ENCODE data around the gene SIRPD.

SIRPD gene

DNA sequence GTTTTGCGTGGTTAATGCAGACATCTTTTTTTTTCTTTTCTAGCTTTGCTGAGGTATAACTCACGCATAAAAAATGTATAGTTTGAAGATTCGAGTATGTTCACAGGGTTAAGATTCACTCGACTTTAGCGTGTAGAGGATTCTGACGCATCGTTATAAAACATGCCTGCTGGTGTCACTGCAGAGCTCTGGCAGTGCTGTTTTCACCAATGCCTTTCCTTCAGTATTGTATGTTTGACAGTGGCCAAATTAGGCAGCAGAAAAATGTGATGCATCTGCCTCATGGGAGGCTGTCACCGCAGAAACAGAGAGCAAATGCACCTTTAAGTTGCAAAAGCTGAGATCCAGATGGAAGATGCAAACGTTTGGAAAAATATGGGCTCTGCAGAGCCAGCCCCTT is 48.3 kb downstream of the SIRPD start:
- H3K27ac ChIP-seq: no peak overlapping the region
- no peak for DNase-seq
- H3K36me3 ChIP-seq: no peaks in the 10 kb centered on the region
- TF ChIP-seq, protein P1, sequence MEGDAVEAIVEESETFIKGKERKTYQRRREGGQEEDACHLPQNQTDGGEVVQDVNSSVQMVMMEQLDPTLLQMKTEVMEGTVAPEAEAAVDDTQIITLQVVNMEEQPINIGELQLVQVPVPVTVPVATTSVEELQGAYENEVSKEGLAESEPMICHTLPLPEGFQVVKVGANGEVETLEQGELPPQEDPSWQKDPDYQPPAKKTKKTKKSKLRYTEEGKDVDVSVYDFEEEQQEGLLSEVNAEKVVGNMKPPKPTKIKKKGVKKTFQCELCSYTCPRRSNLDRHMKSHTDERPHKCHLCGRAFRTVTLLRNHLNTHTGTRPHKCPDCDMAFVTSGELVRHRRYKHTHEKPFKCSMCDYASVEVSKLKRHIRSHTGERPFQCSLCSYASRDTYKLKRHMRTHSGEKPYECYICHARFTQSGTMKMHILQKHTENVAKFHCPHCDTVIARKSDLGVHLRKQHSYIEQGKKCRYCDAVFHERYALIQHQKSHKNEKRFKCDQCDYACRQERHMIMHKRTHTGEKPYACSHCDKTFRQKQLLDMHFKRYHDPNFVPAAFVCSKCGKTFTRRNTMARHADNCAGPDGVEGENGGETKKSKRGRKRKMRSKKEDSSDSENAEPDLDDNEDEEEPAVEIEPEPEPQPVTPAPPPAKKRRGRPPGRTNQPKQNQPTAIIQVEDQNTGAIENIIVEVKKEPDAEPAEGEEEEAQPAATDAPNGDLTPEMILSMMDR (IDR thresholded peaks at IDR 0.05; ENCODE audit: low read depth, low read length): no peak
- H3K4me3 ChIP-seq (ENCODE audit: low read depth, low read length): no peak overlapping the region
- H3K27me3 ChIP-seq (ENCODE audit: insufficient read depth, low read depth, severe bottlenecking): peaks cover 24% of the 10 kb centered on the region
- H3K9me3 ChIP-seq (ENCODE audit: severe bottlenecking): no peaks in the 10 kb centered on the region

DNA sequence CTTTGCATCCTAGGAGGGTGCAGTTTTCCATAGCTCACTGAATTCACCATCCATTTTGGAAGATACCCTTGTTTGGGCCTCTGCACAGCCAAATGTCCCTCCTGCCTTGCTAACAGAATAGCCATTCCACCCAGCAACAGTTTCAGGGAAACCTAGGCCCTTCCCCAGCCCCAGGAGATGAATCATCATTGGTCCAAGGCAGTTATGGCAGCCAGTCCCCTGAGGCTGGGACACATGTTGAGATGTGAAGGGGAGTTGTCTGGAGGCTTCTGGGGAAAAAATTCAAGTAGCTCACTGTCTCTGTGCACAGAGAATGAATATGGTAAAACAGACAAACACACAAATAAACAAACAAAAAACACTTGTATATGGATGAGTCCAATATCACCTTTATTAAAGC is 48.9 kb downstream of the SIRPD start:
- Histone ChIP-seq H3K27ac (no peak overlapping the region), H3K4me3 (ENCODE audit: low read depth, low read length) (no peak overlapping the region), H3K36me3 (no peaks in the 10 kb centered on the region), H3K9me3 (ENCODE audit: severe bottlenecking) (no peaks in the 10 kb centered on the region), H3K27me3 (ENCODE audit: insufficient read depth, low read depth, severe bottlenecking) (peaks cover 22% of the 10 kb centered on the region)
- DNase-seq: no peak
- TF ChIP-seq, protein P1 (IDR thresholded peaks at IDR 0.05; ENCODE audit: low read depth, low read length): no peak

DNA sequence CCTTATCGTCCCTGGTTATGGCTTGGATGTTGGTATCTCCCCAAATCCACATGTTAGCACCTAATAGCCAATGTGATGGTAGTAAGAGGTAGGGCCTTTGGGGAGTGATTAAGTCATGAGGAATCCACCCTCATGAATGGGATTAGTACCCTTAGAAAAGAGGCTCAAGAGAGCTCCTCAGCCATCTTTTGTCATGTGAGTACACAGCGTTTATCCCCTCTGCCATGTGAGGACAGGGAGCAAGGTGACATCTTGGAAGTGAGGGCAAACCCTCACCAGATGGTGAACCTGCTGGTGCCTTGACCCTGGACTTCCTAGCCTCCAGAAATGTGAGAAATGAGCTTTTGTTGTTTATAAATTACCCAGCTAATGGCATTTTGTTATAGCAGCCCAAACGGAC is 50.2 kb downstream of the SIRPD start:
- no peaks in the 10 kb centered on the region for H3K36me3 ChIP-seq
- DNase-seq: peak; percentile 66
- peaks cover 10% of the 10 kb centered on the region for H3K27me3 ChIP-seq (ENCODE audit: insufficient read depth, low read depth, severe bottlenecking)
- H3K4me3 ChIP-seq (ENCODE audit: low read depth, low read length): no peak overlapping the region
- TF ChIP-seq, protein P1 (IDR thresholded peaks at IDR 0.05; ENCODE audit: low read depth, low read length): no peak
- H3K27ac ChIP-seq: no peak overlapping the region
- no peaks in the 10 kb centered on the region for H3K9me3 ChIP-seq (ENCODE audit: severe bottlenecking)

DNA sequence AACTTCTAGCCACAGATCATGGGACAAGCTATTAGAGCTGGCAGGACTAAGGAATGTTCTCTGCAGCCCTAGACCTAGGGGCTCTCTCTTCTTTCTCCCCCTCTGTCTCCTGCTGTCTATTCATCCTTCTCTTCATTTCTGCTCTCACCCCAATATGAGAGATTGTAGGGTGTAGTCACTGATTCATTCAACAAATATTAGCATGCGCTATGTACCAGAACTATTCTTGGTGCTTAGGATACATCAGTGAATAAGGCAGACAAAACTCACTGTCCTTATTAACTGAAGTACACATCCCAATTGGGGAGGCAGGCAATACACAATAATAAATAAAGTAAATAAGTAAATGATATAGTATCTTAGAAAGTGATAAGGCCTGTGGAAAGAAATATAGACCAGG is 51.6 kb downstream of the SIRPD start:
- TF ChIP-seq, protein P1 (IDR thresholded peaks at IDR 0.05; ENCODE audit: low read depth, low read length): no peak

DNA sequence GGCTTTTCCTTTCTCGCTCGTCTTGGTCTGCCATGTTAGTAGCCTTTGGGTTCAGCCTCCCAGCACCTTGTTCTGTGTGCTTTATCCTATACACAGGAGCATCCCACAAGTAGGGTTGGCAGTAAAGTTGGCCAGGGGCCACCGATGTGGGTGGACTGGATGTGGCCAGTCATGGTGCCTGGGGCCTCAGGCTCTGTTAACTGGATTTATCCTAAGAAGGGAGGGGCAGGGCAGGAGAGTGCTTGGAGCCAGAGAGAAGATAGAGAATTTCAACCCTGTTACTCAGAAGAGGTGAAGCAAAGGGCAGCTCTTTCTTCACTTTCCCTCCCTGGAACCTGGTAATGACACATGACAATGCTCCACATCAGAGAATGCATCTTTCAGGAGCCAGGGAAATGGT is 52.1 kb downstream of the SIRPD start:
- Histone ChIP-seq H3K27ac (no peak overlapping the region), H3K4me3 (ENCODE audit: low read depth, low read length) (no peak overlapping the region), H3K27me3 (ENCODE audit: insufficient read depth, low read depth, severe bottlenecking) (no peaks in the 10 kb centered on the region), H3K36me3 (no peaks in the 10 kb centered on the region), H3K9me3 (ENCODE audit: severe bottlenecking) (no peaks in the 10 kb centered on the region)
- no peak for DNase-seq
- TF ChIP-seq, protein P1 (IDR thresholded peaks at IDR 0.05; ENCODE audit: low read depth, low read length): no peak

More for the DNA sequence above, 51.6 kb downstream of the SIRPD start:
- no peak overlapping the region for H3K27ac ChIP-seq
- no peaks in the 10 kb centered on the region for H3K9me3 ChIP-seq (ENCODE audit: severe bottlenecking)
- H3K27me3 ChIP-seq (ENCODE audit: insufficient read depth, low read depth, severe bottlenecking): peaks cover 3% of the 10 kb centered on the region
- no peak overlapping the region for H3K4me3 ChIP-seq (ENCODE audit: low read depth, low read length)
- DNase-seq: no peak
- no peaks in the 10 kb centered on the region for H3K36me3 ChIP-seq

DNA sequence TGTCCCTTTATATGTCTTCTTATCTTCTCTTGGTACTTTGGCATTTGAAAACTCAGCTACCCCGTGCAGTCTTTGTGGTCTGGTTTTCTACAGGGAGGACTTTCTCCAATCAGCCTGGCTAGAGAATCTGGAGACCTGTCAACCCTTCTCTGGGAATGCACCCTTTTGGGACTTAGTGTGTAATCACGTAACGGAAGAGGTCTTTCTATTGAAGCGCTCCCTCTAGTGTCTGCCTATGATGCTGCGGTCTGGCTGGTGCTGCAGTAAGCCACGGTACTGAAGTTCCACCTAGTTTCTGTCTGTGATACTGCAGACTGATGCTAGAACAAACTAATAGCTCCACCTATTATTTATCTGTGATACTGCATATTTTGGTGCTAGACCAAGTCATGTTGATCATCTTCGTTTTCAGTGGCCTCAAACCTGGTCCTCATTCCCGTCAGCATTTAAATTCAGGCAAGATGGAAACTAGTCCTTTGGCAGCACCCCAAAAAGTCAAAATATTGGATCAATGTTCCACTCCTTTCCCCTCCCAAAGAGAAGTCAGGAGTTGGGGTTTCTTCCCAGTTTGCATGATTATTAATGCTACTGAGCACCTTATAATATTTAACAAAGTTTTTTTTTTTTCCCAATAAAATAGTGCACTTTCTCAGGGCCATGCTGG is 53.8 kb downstream of the SIRPD start:
- Histone ChIP-seq H3K9me3 (ENCODE audit: severe bottlenecking) (no peaks in the 10 kb centered on the region), H3K36me3 (no peaks in the 10 kb centered on the region), H3K27me3 (ENCODE audit: insufficient read depth, low read depth, severe bottlenecking) (no peaks in the 10 kb centered on the region), H3K27ac (no peak overlapping the region), H3K4me3 (ENCODE audit: low read depth, low read length) (no peak overlapping the region)
- TF ChIP-seq, protein P1 (IDR thresholded peaks at IDR 0.05; ENCODE audit: low read depth, low read length): peak; percentile 96
- peak; percentile 85 for DNase-seq

Data from WERI-Rb-1 (cell line).